ENCODE results near the gene FBXO3.

DNA sequence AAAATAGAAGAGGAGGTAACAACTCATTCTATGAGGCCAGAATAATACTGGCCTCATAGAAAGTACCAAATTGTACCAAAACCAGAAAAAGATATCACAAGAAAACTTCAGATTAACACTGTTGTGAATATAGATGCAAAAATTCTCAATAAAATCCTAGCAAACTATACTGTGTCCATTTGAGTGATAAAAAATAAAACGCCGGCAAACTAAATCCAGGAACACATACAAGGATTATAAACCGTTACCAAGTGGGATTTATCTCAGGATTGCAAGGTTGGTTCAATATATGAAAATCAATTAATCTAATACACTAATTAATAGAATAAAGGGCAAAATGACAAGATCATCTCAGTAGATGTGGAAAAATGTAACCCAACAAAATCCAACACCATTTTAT, 23.6 kb upstream of the FBXO3 start:
- TF ChIP-seq POLR2A (IDR thresholded peaks at IDR 0.05; ENCODE audit: low read depth, low read length) (no peak), TAF1 (IDR thresholded peaks at IDR 0.05; ENCODE audit: borderline replicate concordance, low read depth, low read length) (no peak), POLR2AphosphoS5 (IDR thresholded peaks at IDR 0.05; ENCODE audit: low read depth, low read length) (no peak)
